HG03025 (cell line): Measurements from ENCODE around the gene CLDN34.

Experiments used
- ATAC-seq: cut with Tn5 transposase; IDR thresholded peaks from one replicate; pipeline ENCODE4 v1.9.1; 2021; ENCODE audit warnings: mild to moderate bottlenecking, moderate library complexity; ENCODE audit not compliant: unreplicated experiment, low FRiP score

CLDN34 gene

DNA sequence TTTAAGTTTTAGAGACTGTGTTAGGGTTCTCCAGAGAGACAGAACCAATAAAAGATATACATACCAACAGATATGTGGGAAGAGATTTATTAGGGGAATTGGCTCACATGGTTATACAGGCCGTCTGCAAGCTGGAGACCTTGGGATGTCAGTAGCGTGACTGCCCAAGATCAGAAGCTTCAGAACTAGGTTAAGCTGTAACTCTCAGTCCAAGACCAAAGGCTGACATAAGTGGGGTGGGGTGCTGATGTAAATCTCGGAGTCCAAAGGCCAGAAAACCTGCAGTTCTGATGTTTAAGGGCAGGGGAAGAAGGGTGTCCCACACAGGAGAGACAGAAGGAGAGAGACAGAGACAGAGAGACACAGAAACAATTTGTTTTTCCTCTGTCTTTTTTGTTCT lies 10.5 kb downstream of the CLDN34 start:
- no peak for ATAC-seq

DNA sequence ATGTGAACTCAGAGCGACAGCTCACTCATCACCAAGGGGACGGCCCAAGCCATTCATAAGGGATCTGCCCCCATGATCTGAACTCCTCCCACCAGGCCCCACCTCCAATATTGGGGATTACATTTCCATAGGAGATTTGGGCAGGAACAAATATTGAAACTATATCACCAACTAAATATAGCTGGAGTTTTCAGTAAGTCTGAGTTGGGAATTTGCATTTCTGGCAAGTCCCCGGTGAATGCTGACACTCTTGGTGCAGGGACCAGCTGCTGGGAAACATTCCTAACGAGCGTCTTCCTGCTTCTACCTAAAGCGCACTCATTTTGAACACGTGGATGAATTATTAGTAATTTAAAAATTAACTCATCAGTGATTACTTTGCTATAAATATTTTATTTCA lies 13.2 kb downstream of the CLDN34 start:
- ATAC-seq = no peak

DNA sequence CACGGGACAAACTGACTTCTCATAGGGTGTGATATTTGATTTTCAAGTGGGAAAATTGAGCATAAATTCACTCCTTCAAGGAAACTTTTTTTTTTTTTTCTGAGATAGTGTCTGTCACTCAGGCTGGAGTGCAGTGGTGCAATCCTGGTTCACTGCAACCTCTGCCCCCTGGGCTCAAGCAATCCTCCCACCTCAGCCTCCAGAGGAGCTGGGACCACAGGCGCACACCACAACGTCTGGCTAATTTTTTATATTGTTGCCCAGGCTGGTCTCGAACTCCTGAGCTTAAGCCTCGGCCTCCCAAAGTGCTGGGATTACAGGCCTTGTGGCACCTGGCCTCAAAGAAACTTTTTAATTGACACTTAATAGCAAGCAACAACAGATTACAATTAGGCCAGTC lies 13.8 kb downstream of the CLDN34 start:
- no peak for ATAC-seq

DNA sequence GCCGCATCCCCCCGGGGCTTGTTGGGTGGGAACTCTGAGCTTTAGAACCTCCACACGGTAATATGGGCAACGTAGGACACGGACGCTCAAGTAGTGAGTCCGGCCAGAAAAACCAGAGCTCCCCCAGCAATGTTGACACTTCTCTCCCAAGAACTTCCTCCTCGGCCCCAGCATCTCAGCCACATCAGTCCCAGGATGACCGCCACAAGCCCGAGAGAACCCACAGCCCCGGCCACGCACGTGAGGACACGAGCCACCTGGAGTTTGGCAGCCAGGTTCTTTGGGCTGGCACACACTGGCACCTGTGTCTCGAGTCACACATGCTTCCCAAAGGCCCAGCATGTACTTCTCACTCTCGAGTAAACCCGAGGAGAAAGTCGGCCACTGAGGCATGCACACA lies 16.3 kb downstream of the CLDN34 start:
- ATAC-seq = no peak

DNA sequence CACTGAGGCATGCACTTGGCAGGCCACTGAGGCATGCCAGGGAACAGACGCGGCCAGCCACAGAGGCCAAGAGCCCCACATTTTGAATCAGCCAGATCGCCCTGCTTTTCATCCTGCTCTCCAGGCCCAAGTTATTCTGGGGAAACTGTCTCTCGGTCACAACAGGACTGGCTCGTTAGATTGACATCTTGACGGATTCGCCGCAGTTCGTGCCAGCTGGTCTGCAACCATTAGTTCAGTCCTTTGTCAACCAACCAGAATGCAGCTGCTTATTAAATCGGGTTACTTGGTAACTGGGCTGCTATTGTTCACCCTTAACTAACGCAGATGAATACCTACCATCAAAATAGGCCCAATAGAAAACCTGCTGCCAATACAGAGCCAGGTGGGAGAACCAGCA lies 16.7 kb downstream of the CLDN34 start:
- ATAC-seq = no peak

DNA sequence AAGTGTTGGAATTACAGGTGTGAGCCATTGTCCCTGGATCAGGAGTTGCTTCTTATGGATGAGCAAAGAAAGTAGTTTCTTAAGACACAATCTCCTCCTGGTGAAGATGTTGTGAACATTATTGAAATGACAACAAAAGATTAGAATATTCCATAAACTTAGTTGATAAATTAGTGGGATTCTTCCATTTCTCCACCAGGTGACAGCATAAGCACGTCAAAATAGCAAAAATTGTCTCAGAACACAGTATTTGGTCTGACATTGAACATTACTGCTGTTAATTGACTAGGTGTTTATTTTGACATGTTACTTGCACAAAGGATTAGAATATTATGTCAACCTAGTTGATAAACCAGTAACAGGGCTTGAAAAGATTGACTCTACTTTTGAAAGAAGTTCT lies 21.6 kb downstream of the CLDN34 start:
- ATAC-seq = no peak

DNA sequence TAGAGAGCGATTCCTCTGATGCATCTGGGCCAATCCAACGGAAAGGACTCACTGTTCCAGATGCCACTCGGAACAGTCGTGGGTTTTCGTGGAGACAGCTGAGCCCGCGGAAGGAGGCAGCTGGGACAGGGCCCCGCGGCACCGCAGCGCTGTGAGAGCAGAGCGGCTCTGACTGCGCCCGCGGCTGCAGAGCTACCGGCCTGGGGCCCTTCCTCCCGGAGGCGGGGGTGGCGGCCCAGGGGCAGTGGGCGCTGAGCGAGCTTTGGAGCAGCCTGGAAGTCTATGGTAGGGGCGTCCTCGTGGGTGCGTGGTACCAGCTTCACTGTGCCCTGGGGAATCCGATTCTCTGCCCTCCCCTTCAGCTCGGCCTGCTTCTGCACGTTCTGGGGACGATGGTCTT lies 24.9 kb downstream of the CLDN34 start:
- ATAC-seq = no peak

DNA sequence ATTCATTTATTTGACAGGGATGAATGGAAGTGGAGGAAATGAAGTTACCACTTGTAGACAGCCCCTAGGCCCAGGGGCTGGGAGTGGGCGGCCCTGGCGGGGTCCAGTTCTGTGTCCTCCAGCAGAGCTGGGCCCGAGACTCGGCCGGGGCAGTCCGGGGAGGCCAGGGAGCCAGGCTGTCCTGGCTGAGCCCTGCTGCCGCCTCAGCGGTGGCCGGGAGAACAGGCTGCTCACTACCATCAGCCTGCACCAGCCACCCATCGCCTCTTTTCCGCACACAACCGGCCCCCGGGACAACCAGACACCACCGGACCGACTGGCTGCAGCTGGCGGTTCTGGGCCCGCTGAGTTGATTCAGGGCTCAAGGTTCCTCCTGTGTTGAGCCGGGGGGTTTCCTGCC lies 25.6 kb downstream of the CLDN34 start:
- ATAC-seq = no peak

DNA sequence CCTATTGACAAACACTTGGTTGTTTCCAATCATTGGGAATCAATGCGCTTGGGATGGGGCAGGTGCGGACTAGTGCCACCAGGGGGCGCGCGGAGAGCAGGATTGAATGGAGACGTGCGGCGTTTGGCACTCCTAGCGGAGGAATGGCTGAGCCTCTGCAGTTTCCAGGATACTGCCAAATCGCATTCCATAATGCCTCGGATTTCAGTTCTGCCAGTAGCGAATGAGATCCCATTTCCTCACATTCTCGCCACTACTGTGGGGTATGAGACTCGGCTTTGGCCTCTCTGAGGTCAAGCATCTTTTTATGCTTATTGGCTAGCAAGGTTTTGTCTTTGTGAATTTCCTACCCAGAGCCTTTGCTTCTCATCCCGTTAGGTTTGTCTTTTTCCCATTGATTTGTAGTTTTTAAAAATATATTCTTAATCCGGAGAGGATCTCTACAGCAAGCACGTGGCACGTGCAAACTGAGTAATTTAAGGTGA lies 28.7 kb downstream of the CLDN34 start:
- peak; percentile 66 for ATAC-seq

DNA sequence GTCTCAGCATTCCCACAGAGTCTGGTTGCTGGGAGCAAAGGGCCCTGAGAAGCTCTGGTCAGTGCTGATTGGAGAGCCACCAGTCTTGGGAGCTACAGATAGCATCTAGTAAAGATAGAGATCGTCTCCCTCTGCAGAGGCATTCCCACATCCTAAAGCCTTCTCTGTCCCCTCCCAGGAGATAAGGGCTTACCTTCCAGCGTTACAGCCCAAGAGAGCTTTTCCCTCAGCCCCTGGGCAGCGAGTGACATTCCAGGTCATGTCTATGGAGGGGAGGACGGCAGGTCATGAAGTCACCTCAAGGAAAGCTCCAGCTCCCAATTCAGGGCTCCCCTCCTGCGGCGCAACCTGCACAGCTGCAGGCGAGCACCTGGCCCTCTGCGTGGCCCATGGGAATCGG lies 29.9 kb downstream of the CLDN34 start:
- ATAC-seq = no peak

DNA sequence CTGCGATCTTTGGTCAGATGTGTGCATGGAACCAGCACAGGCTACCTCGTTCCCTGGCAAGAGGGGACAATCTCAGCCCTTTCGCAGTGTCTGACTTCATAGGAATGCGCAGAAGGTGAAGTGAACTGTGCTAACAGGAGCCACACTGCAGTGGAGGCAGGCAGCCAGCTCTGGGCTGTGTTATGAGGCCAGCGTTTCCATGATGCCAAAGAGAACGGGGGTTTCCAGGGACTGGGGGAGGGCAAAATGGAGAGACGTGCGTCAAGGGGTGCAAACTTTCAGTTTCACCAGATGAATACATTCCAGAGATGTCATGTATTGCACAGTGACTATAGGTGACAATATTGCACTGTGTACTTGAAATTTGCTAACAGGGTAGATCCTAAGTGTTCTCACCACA lies 30.4 kb downstream of the CLDN34 start:
- ATAC-seq = no peak

DNA sequence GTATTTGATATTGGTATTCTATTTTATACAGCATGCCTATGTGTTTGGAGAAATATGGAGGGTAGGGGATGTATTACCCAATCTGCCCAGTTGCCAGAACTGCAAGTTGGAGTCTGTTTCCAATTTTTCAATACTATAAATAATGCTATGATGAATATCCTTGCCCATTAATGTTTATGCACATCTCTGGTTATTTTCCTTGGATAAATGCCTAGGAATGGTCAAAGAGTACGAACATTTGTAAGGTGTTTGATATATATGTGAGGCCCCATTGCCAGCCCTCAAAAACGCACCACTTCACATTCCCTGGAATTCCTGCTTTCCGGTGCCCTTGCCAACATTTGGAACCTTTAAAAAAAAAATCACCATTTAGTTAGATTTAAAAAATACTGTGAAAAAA lies 34.3 kb downstream of the CLDN34 start:
- no peak for ATAC-seq

DNA sequence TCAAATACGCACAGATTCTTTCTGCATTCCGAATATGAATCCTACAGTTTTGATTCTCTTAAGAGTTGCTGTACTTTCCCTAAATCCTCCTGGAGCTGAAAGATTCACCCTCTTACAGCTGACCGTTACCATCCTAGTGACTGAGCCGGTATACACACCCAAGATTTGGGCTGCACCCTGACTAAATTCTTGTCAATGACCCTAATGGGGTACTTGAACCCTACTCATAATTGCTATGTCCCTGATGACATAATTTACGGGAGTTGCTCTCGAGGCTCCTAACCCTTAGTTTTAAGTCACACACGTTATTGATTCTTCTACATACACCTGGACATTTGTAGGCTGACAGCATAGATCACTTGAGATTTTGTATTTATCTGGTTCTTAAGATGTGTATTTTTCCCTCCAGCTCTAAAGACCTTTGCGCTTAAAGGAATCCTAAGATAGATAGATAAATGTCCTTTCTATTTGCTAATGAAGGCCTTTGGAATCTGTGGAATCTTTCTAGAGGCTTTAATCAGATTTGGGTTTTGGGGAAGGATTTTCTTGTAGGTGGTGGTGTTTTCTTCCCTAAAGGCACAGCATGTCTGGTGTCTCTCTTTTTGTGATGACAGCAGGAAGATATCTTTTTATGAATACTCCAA lies 37.8 kb downstream of the CLDN34 start:
- ATAC-seq = no peak

DNA sequence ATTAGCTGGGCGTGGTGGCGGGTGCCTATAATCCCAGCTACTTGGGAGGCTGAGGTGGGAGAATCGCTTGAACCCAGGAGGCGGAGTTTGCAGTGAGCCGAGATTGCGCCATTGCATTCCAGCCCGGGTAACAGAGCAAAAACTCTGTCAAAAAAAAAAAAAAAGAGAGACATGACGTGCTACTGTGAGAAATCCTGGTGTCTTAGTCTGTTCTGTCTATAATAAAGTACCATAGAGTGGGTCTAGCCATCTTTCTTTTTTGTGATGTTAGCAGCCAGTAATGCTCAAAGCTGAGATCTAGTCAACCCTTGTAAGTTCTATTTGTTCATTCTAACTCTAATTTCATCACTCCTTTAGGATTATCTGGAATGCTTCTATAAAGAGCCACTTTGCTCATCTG lies 38.9 kb downstream of the CLDN34 start:
- ATAC-seq = no peak

DNA sequence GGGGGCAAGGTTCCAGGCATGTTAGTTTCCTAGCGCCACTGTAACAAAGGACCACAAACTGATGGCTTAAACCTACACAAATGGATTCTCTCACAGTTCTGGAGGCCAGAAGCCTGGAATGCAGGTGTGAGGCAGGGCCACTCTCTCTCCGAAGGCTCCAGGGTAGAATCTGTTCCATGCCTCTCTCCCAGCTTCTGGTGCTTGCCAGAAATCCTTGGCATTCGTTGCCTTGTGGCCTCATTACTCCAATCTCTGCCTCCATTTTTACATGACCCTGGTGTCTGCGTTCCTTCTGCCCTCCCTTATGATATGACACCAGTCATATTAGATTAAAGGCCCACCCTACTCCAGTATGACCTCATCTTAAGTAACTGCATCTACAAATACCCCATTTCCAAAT lies 39.6 kb downstream of the CLDN34 start:
- ATAC-seq = no peak

DNA sequence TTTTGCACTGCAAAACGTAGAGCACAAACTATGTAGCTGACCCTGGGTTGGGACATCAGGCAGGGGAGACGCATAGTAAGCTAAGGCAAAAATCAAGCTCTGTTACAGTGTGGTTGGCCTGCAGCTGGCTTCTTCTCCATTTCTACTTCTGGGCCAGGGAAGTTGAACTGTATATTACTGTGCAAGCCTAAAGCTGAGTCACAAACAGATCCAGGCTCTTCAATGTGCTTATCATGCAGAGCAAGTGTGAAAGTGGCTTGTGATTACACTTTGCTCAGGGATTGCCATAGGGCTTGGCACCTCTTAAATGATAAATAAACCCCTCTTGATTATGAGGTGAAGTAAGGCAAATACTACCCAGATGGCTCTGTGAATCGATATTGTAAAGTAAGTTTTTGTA lies 40.5 kb downstream of the CLDN34 start:
- no peak for ATAC-seq

DNA sequence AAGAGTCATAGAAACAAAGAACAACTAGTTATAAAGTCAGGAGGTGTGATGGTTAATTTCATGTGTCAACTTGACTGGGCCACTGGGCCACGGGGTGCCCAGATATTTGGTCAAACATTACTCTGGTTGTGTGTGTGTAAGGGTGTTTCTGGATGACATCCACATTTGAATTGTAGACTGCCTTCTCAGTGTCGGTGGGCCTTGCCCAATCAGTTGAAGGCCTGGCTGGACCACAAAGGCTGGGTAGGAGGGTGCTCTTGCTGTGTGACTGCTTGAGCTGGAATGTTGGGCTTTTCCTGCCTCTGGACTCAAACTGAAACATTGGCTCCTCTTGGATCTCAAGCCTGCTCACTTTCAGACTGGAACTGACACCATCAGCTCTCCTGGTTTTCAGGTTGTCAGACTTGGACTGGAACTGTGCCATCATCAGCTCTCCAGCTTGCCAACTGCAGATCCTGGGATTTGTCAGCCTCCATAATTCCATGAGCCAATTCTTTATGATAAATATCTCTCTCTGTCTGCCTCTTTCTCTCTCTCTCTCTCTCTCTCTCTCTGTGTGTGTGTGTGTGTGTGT lies 41.4 kb downstream of the CLDN34 start:
- no peak for ATAC-seq

DNA sequence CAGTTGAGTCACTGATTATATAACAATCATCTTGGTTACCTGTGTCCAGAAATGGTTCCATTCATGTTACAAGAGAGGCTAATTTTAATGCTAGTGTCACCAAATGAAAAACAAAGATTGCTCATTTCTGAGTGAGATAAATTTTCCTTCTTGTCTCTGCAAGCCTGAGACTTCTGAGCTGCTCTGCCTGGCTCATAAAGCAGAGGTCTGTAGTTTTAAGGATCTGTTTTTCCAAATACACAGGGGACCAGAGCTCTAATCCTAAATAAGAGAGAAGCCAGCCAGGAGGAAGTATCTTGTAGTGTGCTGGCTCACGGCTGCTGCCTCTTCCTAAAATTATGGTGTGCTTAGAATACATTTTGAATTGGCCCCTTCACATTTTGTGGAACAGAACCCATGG lies 42.6 kb downstream of the CLDN34 start:
- no peak for ATAC-seq

DNA sequence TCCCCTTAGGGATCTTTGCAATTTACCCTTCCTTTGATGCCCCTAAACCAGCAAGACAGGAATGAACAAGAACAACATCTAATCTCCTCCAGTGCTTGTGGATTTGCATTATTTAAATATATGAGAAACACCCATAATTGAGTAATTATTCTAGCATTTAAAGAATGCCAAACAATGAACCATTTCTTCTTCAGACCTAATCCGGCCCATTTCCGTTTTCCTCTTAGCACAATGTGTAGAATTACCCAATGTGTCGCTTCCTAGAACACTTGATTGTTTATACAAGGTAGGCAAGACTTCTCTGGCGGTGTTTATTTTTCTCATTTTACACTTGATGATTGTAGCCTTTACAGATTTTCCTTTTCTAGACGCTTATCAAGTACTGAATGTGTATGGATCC lies 43.5 kb downstream of the CLDN34 start:
- no peak for ATAC-seq

DNA sequence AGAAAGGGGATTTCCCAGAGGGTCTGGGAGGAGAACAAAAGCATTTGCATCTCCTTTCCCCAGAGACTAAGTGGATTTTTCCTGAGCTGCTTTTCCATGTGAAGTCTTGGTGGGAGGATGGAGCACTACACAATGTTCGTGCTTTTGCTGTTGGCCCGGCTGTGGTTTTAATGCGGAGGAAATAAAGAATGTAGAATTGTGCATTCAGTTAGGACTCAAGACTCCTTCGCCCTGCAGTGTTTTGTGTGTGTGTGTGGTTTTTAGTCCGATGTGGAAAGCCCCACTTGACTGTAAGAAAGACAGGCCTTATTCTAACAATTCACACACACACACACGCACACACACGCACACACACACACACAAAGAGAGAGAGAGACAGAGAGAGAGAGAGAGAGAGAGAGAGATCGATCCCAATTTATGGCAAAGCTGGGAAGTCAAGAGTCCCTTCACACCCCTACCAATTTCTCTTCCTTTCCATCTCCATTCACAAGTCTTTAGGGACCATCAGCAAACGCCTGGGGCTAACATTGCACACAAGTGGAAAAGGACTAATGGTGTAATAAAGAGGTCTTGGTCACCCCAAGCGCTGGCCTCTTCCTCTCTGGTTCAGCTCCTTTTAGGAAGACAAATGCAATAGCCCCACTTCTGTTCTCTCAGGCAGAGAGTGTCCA lies 44.2 kb downstream of the CLDN34 start:
- no peak for ATAC-seq

DNA sequence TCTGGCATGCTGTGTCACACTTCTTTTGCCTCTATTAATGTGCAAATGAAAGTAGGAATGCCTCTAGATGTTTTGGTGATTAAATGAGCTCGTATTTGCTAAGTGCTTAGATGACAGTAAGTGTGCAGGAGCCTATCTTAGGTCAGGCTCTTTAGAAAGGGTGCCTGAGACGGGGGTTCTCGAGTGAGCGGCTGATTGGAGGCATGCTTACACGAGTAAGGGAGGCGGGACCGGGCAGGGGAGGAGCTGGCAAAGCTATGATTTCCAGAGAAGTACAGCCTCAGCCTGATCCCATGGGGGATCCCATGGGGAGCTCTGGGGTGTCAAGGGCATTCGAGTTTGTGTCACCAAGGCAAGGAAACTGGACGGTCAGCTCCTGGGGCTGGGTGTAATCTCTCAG lies 44.8 kb downstream of the CLDN34 start:
- ATAC-seq = no peak
